ENCODE data around the gene ISLR. TPM values are rescaled to one million over a fixed set of nuclear protein-coding genes. Genes with fewer than 3 reads are reported as not detected.
A peak's percentile ranks its signal among the peaks of the same experiment; 100 is the strongest.

ISLR gene
- total and polyA plus RNA-seq, 9 of the 15 experiments (the other 6 are each of a cell fraction or from before 2014, with no cell fraction given): not detected

GRCh38 chr15:74179983-74180880 is 6.7 kb downstream of the ISLR start:
- BruUV-seq (replicated peaks): no TSS peak
- ChIA-PET CTCF (ENCODE audit: low intra/inter-chr PET ratio) (no interaction called here), POLR2A (interaction anchor here (0.6 kb wide), 1 partner anchor 15 kb away, joined by 3 read pairs; no protein-coding TSS in a partner anchor)
- H4K20me1 ChIP-seq (replicated peaks; ENCODE audit: control insufficient read depth, insufficient read depth, low read length): peaks cover 12% of the 10 kb centered on the region
- intact Hi-C loops (cut with micrococcal nuclease) (no loop called here), in situ Hi-C loops (cut with MboI) (no loop called here)
- no peak for FAIRE-seq
- H3K79me2 ChIP-seq (ENCODE audit: control insufficient read depth, insufficient read depth, low read length): no peaks in the 10 kb centered on the region
- 2% methylated on average over 17 of the region's 17 CpGs for WGBS (ENCODE audit: insufficient coverage, low coverage, missing lambda C conversion rate)
- no peak overlapping the region for H3K4me3 ChIP-seq
- DNase-seq (ENCODE audit: extremely low read depth in 1 of 4, low spot score in 3 of 4): no peak
- H3K36me3 ChIP-seq (ENCODE audit: control insufficient read depth, insufficient read depth, low read length): no peaks in the 10 kb centered on the region
- no peaks in the 10 kb centered on the region for H3K9me3 ChIP-seq (replicated peaks; ENCODE audit: control insufficient read depth, insufficient read depth, low read depth, low read length)
- no peak for ATAC-seq
- peak in 1 of 2 experiments; percentile 54; a peak in 1 of 4 replicates for TF ChIP-seq FOXA3 (CRISPR knock-in tag; conservative IDR thresholded peaks at IDR 0.05 in 1 of 2, IDR thresholded peaks at IDR 0.05 in 1 of 2)
- no peak for TF ChIP-seq ZNF584 (CRISPR knock-in tag; IDR thresholded peaks at IDR 0.05; ENCODE audit: low read depth)
- H3K4me2 ChIP-seq (ENCODE audit: insufficient read depth, low read length): no peak overlapping the region
- peaks cover 0 to 13% of the 10 kb centered on the region in 2 experiments; a peak in 1 of 5 replicates for H3K4me1 ChIP-seq (replicated peaks in 1 of 2; ENCODE audit: control insufficient read depth in 2 of 2, insufficient read depth in 2 of 2, low read length in 2 of 2)
- H3K9me1 ChIP-seq (ENCODE audit: control insufficient read depth, insufficient read depth, low read length): no peaks in the 10 kb centered on the region
- no peak overlapping the region for H3K27ac ChIP-seq (ENCODE audit: extremely low read depth, low read depth, low read length)
- peaks cover 11 to 50% of the 10 kb centered on the region in 2 experiments; a peak in 4 of 5 replicates for H3K27me3 ChIP-seq (ENCODE audit: control insufficient read depth in 2 of 2, insufficient read depth in 2 of 2, low read length in 2 of 2)
- peak overlapping the region in 1 of 2 experiments; percentile 9; a peak in 1 of 4 replicates for H3K9ac ChIP-seq (ENCODE audit: insufficient read depth in 1 of 2, low read depth in 2 of 2, low read length in 2 of 2)
- H2AFZ ChIP-seq (ENCODE audit: low read depth, low read length): no peak overlapping the region
